ENCODE results near the gene DPRX. TPM values are rescaled to one million over a fixed set of nuclear protein-coding genes. Genes with fewer than 3 reads are reported as not detected.
A peak's percentile ranks its signal among the peaks of the same experiment; 100 is the strongest.

The DPRX gene
- total and polyA plus RNA-seq, 2 experiments from 2014 or later = not detected

- no peaks in the 10 kb centered on the region for H4K20me1 ChIP-seq (ENCODE audit: insufficient read depth, poor library complexity, severe bottlenecking)
These were observed 6.8 kb upstream of the DPRX start for GRCh38 chr19:53624771-53625545.

GRCh38 chr19:53626486-53626885 lies 5.3 kb upstream of the DPRX start:
- no peak overlapping the region for H2AFZ ChIP-seq
- no peak overlapping the region for H3K4me3 ChIP-seq
- no peaks in the 10 kb centered on the region for H3K36me3 ChIP-seq (replicated peaks; ENCODE audit: insufficient read depth, low read depth)
- no peak overlapping the region for H3K4me2 ChIP-seq
- H3K27ac ChIP-seq = peak overlapping the region; percentile 44
- H3K79me2 ChIP-seq = no peaks in the 10 kb centered on the region
- WGBS (ENCODE audit: low lambda C conversion rate, missing lambda C conversion rate) = 71% methylated on average over 9 of the region's 9 CpGs
- H3K27me3 ChIP-seq = no peaks in the 10 kb centered on the region
- no peaks in the 10 kb centered on the region for H4K20me1 ChIP-seq (ENCODE audit: insufficient read depth, poor library complexity, severe bottlenecking)
- DNase-seq (ENCODE audit: low spot score) = no peak
- no peak for TF ChIP-seq EZH2 (IDR thresholded peaks at IDR 0.05; ENCODE audit: borderline replicate concordance)
- no peak for TF ChIP-seq CTCF (IDR thresholded peaks at IDR 0.05; ENCODE audit: poor library complexity)
- no peak for TF ChIP-seq EZH2phosphoT487 (IDR thresholded peaks at IDR 0.05; ENCODE audit: low read depth, severe bottlenecking, unreplicated experiment)
- no peaks in the 10 kb centered on the region for H3K9me3 ChIP-seq (ENCODE audit: low read depth)
- H3K9me2 ChIP-seq (replicated peaks; ENCODE audit: insufficient read depth) = no peaks in the 10 kb centered on the region
- peaks cover 13% of the 10 kb centered on the region for H3K4me1 ChIP-seq (ENCODE audit: insufficient read depth)

More at GRCh38 chr19:53624771-53625545, 6.8 kb upstream of the DPRX start:
- Histone ChIP-seq H3K79me2 (no peaks in the 10 kb centered on the region), H3K9me3 (ENCODE audit: low read depth) (no peaks in the 10 kb centered on the region), H3K4me1 (ENCODE audit: insufficient read depth) (peaks cover 15% of the 10 kb centered on the region), H3K27me3 (no peaks in the 10 kb centered on the region), H3K4me3 (no peak overlapping the region), H3K9me2 (replicated peaks; ENCODE audit: insufficient read depth) (no peaks in the 10 kb centered on the region), H2AFZ (no peak overlapping the region), H3K36me3 (replicated peaks; ENCODE audit: insufficient read depth, low read depth) (no peaks in the 10 kb centered on the region), H3K4me2 (no peak overlapping the region), H3K27ac (no peak overlapping the region)
- DNase-seq (ENCODE audit: low spot score) = no peak
- 64% methylated on average over 16 of the region's 16 CpGs for WGBS (ENCODE audit: low lambda C conversion rate, missing lambda C conversion rate)
- TF ChIP-seq CTCF (IDR thresholded peaks at IDR 0.05; ENCODE audit: poor library complexity) (no peak), EZH2 (IDR thresholded peaks at IDR 0.05; ENCODE audit: borderline replicate concordance) (no peak), EZH2phosphoT487 (IDR thresholded peaks at IDR 0.05; ENCODE audit: low read depth, severe bottlenecking, unreplicated experiment) (no peak)

GRCh38 chr19:53626976-53627375 lies 4.8 kb upstream of the DPRX start:
- peak; percentile 47 for DNase-seq (ENCODE audit: low spot score)
- H3K9me2 ChIP-seq (replicated peaks; ENCODE audit: insufficient read depth) = no peaks in the 10 kb centered on the region
- H3K4me1 ChIP-seq (ENCODE audit: insufficient read depth) = peaks cover 8% of the 10 kb centered on the region
- no peaks in the 10 kb centered on the region for H3K79me2 ChIP-seq
- H3K27ac ChIP-seq = peak overlapping the region; percentile 44
- no peaks in the 10 kb centered on the region for H3K36me3 ChIP-seq (replicated peaks; ENCODE audit: insufficient read depth, low read depth)
- H3K4me2 ChIP-seq = no peak overlapping the region
- TF ChIP-seq CTCF (IDR thresholded peaks at IDR 0.05; ENCODE audit: poor library complexity) (no peak), EZH2 (IDR thresholded peaks at IDR 0.05; ENCODE audit: borderline replicate concordance) (no peak), EZH2phosphoT487 (IDR thresholded peaks at IDR 0.05; ENCODE audit: low read depth, severe bottlenecking, unreplicated experiment) (no peak)
- no peaks in the 10 kb centered on the region for H3K9me3 ChIP-seq (ENCODE audit: low read depth)
- H3K4me3 ChIP-seq = no peak overlapping the region
- 23% methylated on average over 6 of the region's 6 CpGs for WGBS (ENCODE audit: low lambda C conversion rate, missing lambda C conversion rate)
- no peak overlapping the region for H2AFZ ChIP-seq
- no peaks in the 10 kb centered on the region for H3K27me3 ChIP-seq
- no peaks in the 10 kb centered on the region for H4K20me1 ChIP-seq (ENCODE audit: insufficient read depth, poor library complexity, severe bottlenecking)

Data from hepatocyte (in vitro differentiated cells).